Neural progenitor cell (in vitro differentiated cells): ENCODE data around the gene LZTS2.

Experiments
- EZH2phosphoT487 ChIP-seq: fragments of 200-600 bp; sonication (generic); IDR thresholded peaks from 2 replicates; pipeline ENCODE4 v1.6.1; 2017; ENCODE audit warnings: antibody characterized with exemption
- TF ChIP-seq, protein P1 (sequence below): fragments of 200-600 bp; sonication (generic); IDR thresholded peaks from 2 replicates; pipeline ENCODE4 v1.5.1; 2017; ENCODE audit warnings: antibody characterized with exemption, mild to moderate bottlenecking

DNA sequence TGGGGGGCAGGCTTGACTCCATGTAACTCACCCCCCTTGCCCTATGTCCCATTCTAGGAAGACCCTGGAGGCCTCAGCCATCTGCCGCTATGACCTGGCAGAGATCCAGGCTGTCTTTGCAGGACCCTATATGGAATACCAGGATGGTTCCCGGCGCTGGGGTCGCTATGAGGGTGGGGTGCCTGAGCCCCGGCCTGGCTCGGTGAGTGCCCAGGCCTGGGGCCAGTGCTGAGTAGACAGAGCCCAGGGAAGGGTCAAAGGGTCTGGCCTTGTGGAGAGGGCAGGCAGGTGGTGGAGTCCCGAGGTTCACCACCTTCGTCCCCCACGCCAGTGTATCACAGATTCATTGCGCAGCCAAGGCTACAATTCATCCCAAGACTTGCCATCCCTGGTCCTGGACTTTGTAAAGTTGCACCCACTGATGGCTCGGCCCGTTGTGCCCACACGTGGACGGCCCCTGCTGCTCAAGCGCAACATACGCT, 19.8 kb upstream of the LZTS2 start:
- TF ChIP-seq, protein P1, sequence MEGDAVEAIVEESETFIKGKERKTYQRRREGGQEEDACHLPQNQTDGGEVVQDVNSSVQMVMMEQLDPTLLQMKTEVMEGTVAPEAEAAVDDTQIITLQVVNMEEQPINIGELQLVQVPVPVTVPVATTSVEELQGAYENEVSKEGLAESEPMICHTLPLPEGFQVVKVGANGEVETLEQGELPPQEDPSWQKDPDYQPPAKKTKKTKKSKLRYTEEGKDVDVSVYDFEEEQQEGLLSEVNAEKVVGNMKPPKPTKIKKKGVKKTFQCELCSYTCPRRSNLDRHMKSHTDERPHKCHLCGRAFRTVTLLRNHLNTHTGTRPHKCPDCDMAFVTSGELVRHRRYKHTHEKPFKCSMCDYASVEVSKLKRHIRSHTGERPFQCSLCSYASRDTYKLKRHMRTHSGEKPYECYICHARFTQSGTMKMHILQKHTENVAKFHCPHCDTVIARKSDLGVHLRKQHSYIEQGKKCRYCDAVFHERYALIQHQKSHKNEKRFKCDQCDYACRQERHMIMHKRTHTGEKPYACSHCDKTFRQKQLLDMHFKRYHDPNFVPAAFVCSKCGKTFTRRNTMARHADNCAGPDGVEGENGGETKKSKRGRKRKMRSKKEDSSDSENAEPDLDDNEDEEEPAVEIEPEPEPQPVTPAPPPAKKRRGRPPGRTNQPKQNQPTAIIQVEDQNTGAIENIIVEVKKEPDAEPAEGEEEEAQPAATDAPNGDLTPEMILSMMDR = no peak
- TF ChIP-seq EZH2phosphoT487 = no peak
